HG03095 (cell line): ENCODE measurements around the gene PRR33.

Experiments
- ATAC-seq: cut with Tn5 transposase; IDR thresholded peaks from one replicate; pipeline ENCODE4 v1.9.1; 2021; ENCODE audit warnings: moderate library complexity; ENCODE audit not compliant: unreplicated experiment

The PRR33 gene

DNA sequence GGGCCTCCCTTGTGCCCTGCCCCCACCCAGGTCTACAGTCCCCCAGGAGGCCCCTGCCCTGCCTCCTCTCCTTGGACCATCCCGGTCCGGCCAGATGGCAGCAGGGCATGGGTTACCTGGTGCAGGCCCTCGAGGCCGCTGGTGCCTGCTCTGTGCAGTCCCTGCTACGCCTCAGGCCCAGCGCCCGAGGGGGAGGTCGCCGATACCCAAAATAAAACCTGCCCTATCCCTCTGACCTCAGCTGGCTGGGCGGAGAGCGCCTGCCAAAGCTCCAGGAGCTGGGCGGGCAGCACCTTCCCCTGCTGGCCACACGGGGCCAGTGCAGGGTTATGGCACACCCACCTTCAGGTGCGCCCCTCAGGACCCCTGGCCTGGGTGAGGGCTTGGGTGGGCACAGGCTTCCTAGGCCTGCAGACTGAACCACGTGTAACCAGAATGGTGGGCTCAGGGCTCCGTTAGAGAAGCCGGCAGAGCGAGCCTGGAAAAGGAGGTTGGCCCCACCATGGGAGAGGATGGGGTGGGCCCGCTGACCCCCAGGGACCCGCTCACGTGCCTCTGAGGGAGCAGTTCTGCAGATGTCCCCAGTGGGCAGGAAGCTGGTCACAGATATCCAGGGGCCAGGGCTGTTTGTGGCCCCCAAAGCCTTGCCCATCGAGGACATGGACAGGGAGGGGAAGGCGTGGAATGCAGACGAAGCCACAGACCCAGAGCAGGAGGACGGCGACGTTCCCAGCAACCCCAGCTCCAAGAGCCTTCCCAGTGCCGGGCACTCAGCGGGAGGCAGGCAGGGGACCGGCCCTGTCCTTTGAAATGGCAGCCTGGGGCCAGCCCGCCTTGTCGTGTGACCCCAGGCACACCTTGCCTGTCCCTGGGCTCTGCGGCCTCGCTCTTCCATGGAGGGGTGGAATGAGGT lies 26.1 kb upstream of the PRR33 start:
- no peak for ATAC-seq

DNA sequence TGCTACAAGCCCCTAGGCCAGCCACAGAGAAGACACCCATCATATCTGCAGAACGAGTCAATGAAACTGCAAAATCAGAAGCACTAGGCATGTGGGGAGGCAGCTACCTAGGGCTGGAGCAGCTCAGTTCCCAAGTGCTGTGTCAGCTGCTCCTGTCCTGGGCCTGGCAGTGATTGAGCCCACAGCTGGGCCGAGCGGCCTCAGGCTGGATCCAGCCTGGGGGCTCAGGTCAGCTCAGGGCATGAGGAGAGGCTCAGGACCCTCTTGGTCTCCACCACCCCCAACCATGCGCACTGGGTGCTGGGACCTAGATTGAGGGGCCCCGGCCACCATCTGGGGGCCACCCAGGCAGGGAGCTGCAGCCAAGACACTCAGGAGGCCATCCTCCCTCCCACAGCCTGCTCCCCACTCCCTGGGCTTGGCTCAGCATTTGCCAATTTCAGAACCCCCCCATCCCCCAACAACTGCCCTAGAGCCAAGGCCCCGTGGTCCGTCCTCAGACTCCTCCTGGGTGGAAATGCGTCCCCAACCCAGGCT lies 25.4 kb upstream of the PRR33 start:
- ATAC-seq = no peak

- no peak for ATAC-seq
Observed at GRCh38 chr11:1916132-1916985, 24.7 kb upstream of the PRR33 start.

GRCh38 chr11:1915795-1916131 lies 24.1 kb upstream of the PRR33 start:
- ATAC-seq = no peak

- no peak for ATAC-seq
Observed at GRCh38 chr11:1913271-1914060, 21.8 kb upstream of the PRR33 start.

- no peak for ATAC-seq
Observed at GRCh38 chr11:1912289-1912878, 20.7 kb upstream of the PRR33 start.

- ATAC-seq = no peak
Observed at GRCh38 chr11:1909524-1909923, 17.8 kb upstream of the PRR33 start.

GRCh38 chr11:1908618-1909017 lies 16.9 kb upstream of the PRR33 start:
- no peak for ATAC-seq

DNA sequence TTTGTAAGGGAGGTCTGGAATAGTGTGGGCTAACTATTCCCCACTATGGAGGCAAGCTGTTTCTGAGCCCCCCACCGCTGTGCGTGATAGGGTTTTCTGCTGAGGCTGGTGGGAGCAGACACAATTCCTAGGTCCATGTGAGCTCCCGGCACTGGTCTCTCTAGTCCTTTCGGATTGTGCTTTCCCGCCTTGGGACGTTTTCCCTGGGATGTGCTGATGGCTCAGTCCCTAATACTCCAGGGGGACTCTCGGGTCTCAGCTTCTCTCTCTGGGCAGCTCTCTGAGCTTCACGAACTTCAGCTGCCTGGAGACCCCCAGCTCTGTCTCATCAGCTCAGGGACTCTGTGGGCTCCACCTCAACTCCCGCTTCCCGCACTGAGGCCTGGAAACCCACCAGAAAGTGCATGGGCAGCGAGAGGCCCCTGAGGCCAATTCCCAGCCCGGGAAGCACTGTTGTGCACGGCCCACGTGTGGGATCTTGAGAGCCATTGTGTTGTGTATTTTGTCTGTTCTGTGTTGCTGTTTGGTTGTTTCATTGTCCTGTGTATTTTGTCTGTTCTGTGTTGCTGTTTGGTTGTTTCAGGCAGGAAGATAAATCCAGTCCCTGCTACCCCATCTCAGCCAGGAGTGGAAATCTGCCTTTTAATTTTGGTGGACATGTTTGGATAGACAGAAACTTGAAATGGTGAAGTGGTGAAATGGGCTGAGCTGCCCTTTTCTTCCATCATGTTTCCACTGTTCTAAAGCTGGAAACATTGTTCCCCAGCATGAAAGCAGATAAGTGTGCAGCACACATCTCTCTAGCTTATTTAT lies 15.1 kb upstream of the PRR33 start:
- ATAC-seq = no peak

GRCh38 chr11:1906181-1906580 lies 14.5 kb upstream of the PRR33 start:
- no peak for ATAC-seq

DNA sequence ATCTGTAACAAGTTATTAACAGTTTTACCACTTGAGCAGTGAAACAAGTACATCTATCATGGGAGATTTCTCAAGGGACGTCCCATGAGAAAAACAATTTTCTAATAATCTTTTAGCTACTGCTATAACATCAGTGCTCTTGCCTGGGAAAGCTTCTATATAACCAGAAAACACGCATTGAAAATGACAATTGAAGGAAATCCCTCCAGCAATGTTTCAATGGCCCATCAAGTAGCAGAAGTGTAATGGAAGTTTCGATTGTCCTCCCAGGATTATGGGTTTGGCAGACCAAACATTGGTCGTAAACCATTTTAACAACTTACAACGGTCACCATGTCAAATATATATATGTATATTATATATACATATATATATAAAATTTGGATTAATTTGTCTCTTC lies 8.0 kb upstream of the PRR33 start:
- no peak for ATAC-seq

GRCh38 chr11:1899090-1899489 lies 7.4 kb upstream of the PRR33 start:
- ATAC-seq = no peak

DNA sequence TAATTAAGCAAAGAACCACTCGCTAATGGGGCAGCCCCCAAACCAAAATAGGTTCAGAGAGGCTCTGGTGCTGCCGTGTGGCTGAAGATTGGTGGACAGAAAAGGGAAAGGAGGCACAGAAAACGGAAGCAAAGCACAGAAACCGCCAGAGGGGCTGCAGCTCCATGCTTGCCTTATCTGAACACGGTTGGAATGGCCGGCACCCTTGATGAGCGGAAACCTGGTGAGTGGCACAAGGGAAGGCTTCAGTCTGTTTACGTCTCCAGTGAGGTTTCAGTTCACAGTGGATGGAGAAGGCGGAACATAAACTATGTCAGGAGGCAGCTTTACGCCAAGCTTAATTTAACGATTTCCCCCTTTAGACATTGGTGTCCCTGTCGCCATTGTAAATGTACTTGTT lies 5.2 kb upstream of the PRR33 start:
- no peak for ATAC-seq

GRCh38 chr11:1896468-1896867 lies 4.8 kb upstream of the PRR33 start:
- no peak for ATAC-seq

- no peak for ATAC-seq
Observed at GRCh38 chr11:1894759-1895158, 3.1 kb upstream of the PRR33 start.

DNA sequence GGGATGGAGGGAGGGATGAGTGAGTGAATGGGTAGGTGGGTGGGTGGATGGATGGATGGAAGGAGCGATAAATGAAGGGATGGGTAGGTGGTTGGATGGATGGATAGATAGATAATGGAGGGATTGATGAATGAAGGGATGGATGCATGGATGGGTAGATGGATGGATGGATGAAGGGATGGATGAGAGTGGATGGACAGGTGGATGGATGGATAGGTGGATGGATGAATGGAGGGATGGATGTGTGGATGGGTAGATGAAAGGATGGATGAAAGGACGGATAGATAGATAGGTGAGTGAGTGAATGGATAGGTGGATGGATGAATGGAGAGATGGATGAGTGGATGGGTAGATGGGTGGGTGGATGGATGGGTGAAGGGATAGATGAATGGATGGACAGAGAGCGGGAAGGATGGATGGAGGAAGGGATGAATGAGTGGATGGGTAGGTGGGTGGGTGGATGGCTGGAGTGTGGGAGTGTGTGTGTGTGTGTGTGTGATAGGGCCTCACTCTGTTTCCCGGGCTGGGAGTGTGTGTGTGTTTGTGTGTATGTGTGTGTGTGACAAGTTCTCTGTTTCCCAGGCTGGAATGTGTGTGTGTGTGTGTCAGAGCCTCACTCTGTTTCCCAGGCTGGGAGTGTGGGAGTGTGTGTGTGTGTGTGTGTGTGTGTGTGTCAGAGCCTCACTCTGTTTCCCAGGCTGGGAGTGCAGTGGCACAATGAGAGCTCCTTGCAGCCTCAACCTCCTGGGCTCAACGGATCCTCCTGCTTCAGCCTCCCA lies 2.1 kb upstream of the PRR33 start:
- no peak for ATAC-seq

DNA sequence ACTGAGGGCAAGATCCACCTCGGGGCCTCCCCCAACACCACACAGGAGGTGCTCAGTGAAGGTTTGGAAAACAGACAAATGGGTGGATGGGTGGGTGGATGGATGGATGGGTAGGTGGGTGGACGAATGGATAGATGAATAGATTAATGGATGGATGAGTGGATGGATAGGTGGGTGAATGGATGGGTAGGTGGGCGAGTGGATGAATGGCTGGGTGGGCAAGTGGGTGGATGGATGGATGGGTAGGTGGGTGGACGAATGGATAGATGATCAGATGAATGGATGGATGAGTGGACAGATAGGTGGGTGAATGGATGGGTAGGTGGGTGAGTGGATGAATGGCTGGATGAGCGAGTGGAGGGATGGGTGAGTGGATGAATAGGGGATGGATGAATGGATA lies 863 bp upstream of the PRR33 start:
- no peak for ATAC-seq

- no peak for ATAC-seq
Observed at GRCh38 chr11:1892116-1892515, 421 bp upstream of the PRR33 start.
